Neural crest cell (in vitro differentiated cells): Measurements from ENCODE around the gene CRYL1. TPM values are rescaled to one million over a fixed set of nuclear protein-coding genes. Genes with fewer than 3 reads are reported as not detected.

ENCODE experiments used
- DNase-seq: peaks from one replicate; pipeline ENCODE4 v3.0.0; 2021; ENCODE audit warnings: low read depth, mixed read lengths, low spot score
- H3K27ac Mint-ChIP-seq: one replicate; pipeline ENCODE4 v1.8.0; 2021; ENCODE audit warnings: mild to moderate bottlenecking, mixed read lengths; ENCODE audit not compliant: unreplicated experiment
- H3K27me3 Mint-ChIP-seq: 2 replicates; pipeline ENCODE4 v1.8.0; 2021; ENCODE audit warnings: low read depth, mild to moderate bottlenecking, mixed read lengths
- H3K36me3 Mint-ChIP-seq: 2 replicates; pipeline ENCODE4 v1.8.0; 2021; ENCODE audit warnings: low read depth, mild to moderate bottlenecking, mixed read lengths
- H3K4me1 Mint-ChIP-seq: 2 replicates; pipeline ENCODE4 v1.8.0; 2021; ENCODE audit warnings: mixed read lengths
- H3K4me3 Mint-ChIP-seq: one replicate; pipeline ENCODE4 v1.8.0; 2021; ENCODE audit warnings: mild to moderate bottlenecking, mixed read lengths
- H3K9me3 Mint-ChIP-seq: 2 replicates; pipeline ENCODE4 v1.8.0; 2021; ENCODE audit warnings: mixed read lengths
- total RNA-seq: library from RNA; stranded (reverse); gene quantifications from 2 replicates; pipeline ENCODE4 v1.2.1, GENCODE V29; 2021
- TF ChIP-seq, protein P1 (sequence below): fragments of 200-600 bp; sonication (generic); conservative IDR thresholded peaks from 2 replicates; pipeline ENCODE4 v1.5.0; 2021; ENCODE audit warnings: antibody characterized with exemption, mild to moderate bottlenecking

Gene CRYL1
- total RNA-seq, 1 donor from 2014 or later = 19.9 TPM

DNA sequence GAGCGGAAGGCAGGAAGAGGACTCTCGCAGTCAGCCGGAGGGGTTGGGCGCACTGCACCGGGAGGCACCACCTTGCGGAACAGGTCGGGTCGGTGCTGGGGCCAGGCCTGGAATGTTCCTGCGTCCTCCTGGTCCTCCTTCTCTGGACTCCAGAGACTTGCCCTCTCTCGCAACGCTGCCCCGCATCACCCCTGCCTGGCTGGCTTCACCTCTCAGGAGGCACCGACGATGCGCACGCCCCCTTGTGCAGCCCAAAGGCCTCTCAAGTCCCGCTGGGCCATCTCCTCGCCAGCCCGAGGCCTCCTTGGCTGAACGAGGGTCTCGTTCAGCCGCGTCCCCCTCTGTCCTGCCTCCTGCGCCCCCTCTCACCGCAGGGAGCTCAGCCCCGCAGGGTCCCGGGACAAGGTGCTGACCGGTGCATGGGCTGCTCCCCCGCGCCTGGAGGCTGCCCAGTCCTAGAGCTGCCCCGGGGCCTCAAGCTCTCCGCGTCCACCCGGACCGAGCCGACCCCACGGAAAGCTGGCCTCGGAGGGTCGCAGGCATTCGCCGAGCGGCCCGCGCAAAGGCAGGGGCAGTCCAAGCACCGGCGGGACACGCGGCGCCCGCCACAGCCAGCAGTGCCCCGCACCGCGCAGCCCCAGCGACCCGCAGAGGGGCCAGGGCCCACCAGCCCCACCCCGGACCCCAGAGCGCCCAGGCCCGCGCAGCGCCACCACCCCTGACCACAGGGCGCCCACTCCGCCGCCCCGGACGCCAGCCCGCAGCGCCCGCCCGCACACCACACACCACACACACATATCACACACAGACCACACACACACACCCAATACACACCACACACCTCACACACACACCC lies 133.8 kb downstream of the CRYL1 start:
- no peak overlapping the region for H3K4me3 Mint-ChIP-seq
- H3K9me3 Mint-ChIP-seq = peaks cover 4% of the 10 kb centered on the region
- no peaks in the 10 kb centered on the region for H3K27me3 Mint-ChIP-seq
- no peaks in the 10 kb centered on the region for H3K4me1 Mint-ChIP-seq
- TF ChIP-seq, protein P1, sequence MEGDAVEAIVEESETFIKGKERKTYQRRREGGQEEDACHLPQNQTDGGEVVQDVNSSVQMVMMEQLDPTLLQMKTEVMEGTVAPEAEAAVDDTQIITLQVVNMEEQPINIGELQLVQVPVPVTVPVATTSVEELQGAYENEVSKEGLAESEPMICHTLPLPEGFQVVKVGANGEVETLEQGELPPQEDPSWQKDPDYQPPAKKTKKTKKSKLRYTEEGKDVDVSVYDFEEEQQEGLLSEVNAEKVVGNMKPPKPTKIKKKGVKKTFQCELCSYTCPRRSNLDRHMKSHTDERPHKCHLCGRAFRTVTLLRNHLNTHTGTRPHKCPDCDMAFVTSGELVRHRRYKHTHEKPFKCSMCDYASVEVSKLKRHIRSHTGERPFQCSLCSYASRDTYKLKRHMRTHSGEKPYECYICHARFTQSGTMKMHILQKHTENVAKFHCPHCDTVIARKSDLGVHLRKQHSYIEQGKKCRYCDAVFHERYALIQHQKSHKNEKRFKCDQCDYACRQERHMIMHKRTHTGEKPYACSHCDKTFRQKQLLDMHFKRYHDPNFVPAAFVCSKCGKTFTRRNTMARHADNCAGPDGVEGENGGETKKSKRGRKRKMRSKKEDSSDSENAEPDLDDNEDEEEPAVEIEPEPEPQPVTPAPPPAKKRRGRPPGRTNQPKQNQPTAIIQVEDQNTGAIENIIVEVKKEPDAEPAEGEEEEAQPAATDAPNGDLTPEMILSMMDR = no peak
- H3K36me3 Mint-ChIP-seq = peaks cover 5% of the 10 kb centered on the region
- H3K27ac Mint-ChIP-seq = no peak overlapping the region
- DNase-seq = no peak

DNA sequence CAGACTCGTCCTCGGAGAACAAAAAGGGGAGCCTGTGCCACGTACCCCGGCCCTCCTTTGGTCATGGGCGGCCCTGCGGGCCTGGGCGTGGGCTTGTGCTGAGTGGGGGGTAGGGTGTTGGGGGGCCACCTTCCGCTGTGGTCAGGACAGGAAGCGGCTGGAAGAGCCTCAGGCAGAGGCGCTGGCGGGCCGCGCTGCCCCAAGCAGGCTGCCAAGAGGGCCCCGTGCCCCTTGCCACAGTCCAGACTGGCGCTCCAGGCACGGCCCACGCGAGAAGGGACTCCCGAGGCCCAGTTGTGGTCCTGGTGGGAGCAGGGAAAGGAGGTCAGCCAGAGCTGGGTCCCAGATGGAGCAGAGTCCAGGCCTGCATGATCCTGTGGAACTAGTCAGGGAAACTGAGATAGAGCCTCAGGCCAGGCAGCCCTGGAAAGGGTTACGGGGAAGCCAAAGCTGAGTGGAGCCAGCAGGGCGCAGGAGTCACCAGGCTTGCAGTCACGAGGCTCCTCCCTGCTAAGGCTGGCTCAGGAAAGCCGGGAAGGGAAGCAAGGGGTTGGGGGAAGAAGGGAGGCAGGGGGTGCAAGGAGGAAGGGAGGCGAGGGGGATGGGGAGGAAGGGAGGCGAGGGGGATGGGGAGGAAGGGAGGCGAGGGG lies 135.0 kb downstream of the CRYL1 start:
- peaks cover 2% of the 10 kb centered on the region for H3K36me3 Mint-ChIP-seq
- H3K27ac Mint-ChIP-seq = no peak overlapping the region
- TF ChIP-seq, protein P1 = no peak
- no peaks in the 10 kb centered on the region for H3K9me3 Mint-ChIP-seq
- no peaks in the 10 kb centered on the region for H3K4me1 Mint-ChIP-seq
- no peak overlapping the region for H3K4me3 Mint-ChIP-seq
- H3K27me3 Mint-ChIP-seq = no peaks in the 10 kb centered on the region
- no peak for DNase-seq

GRCh38 chr13:20389696-20390525 lies 135.7 kb downstream of the CRYL1 start:
- H3K4me1 Mint-ChIP-seq = no peaks in the 10 kb centered on the region
- H3K27me3 Mint-ChIP-seq = no peaks in the 10 kb centered on the region
- H3K27ac Mint-ChIP-seq = no peak overlapping the region
- DNase-seq = no peak
- peaks cover 2% of the 10 kb centered on the region for H3K36me3 Mint-ChIP-seq
- no peak overlapping the region for H3K4me3 Mint-ChIP-seq
- TF ChIP-seq, protein P1 = no peak
- H3K9me3 Mint-ChIP-seq = no peaks in the 10 kb centered on the region

GRCh38 chr13:20388184-20388583 lies 137.5 kb downstream of the CRYL1 start:
- TF ChIP-seq, protein P1 = no peak
- H3K36me3 Mint-ChIP-seq = peaks cover 2% of the 10 kb centered on the region

GRCh38 chr13:20387441-20387971 lies 138.2 kb downstream of the CRYL1 start:
- Mint-ChIP-seq H3K4me1 (no peaks in the 10 kb centered on the region), H3K9me3 (no peaks in the 10 kb centered on the region), H3K27me3 (no peaks in the 10 kb centered on the region), H3K4me3 (no peak overlapping the region), H3K27ac (no peak overlapping the region), H3K36me3 (peaks cover 2% of the 10 kb centered on the region)
- TF ChIP-seq, protein P1 = no peak
- no peak for DNase-seq

More at GRCh38 chr13:20388184-20388583, 137.5 kb downstream of the CRYL1 start:
- Mint-ChIP-seq H3K27me3 (no peaks in the 10 kb centered on the region), H3K4me3 (no peak overlapping the region), H3K9me3 (no peaks in the 10 kb centered on the region), H3K4me1 (no peaks in the 10 kb centered on the region), H3K27ac (no peak overlapping the region)
- DNase-seq = no peak
